ENCODE results near the gene CCDC184. TPM values are rescaled to one million over a fixed set of nuclear protein-coding genes. Genes with fewer than 3 reads are reported as not detected.

Gene CCDC184
- total RNA-seq, 1 experiment from 2014 or later = 1.4 TPM

DNA sequence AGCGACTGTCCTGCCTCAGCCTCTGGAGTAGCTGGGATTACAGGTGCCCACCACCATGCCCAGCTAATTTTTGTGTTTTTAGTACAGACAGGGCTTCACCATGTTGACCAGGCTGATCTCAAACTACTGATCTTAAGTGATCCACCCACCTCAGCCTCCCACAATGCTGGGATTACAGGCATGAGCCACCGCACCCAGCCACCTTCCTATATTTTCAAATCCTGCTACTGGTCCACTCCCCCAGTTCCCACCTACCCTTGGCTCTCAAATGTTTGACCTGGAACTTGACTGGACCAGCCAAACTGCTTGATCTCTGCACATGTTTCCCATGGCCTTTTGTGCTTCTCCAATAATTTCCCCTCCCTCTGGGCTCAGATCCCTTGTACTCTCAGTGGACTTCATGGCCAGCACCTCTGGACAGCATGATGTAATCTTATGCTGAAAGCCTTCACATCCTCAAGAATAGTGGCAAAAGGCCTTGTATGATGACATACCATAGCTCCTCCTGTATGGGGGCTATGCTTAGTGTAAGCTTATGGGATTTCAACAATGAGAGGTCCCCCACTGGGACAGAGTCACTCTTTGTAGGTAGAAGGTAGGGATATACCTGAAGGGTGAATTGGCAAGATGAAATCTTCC, 2.5 kb upstream of the CCDC184 start:
- Mint-ChIP-seq H3K36me3 (no peaks in the 10 kb centered on the region), H3K9me3 (no peaks in the 10 kb centered on the region), H3K4me1 (peaks cover 43% of the 10 kb centered on the region), H3K4me3 (no peak overlapping the region), H3K27ac (no peak overlapping the region), H3K27me3 (ENCODE audit: low read depth) (peaks cover 79% of the 10 kb centered on the region)
- ATAC-seq (no peak), DNase-seq (ENCODE audit: low spot score) (no peak)
- POLR2A ChIA-PET = no interaction called here
- TF ChIP-seq CREM (CRISPR knock-in tag; IDR thresholded peaks at IDR 0.05) (no peak), ZNF121 (CRISPR knock-in tag; IDR thresholded peaks at IDR 0.05) (no peak), SMAD3 (CRISPR knock-in tag; IDR thresholded peaks at IDR 0.05; ENCODE audit: borderline replicate concordance) (no peak), ZNF317 (CRISPR knock-in tag; IDR thresholded peaks at IDR 0.05; ENCODE audit: borderline replicate concordance, low read depth) (no peak), GABPB1 (CRISPR knock-in tag; IDR thresholded peaks at IDR 0.05) (no peak)
- TF ChIP-seq, protein P1, sequence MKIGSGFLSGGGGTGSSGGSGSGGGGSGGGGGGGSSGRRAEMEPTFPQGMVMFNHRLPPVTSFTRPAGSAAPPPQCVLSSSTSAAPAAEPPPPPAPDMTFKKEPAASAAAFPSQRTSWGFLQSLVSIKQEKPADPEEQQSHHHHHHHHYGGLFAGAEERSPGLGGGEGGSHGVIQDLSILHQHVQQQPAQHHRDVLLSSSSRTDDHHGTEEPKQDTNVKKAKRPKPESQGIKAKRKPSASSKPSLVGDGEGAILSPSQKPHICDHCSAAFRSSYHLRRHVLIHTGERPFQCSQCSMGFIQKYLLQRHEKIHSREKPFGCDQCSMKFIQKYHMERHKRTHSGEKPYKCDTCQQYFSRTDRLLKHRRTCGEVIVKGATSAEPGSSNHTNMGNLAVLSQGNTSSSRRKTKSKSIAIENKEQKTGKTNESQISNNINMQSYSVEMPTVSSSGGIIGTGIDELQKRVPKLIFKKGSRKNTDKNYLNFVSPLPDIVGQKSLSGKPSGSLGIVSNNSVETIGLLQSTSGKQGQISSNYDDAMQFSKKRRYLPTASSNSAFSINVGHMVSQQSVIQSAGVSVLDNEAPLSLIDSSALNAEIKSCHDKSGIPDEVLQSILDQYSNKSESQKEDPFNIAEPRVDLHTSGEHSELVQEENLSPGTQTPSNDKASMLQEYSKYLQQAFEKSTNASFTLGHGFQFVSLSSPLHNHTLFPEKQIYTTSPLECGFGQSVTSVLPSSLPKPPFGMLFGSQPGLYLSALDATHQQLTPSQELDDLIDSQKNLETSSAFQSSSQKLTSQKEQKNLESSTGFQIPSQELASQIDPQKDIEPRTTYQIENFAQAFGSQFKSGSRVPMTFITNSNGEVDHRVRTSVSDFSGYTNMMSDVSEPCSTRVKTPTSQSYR (CRISPR knock-in tag; IDR thresholded peaks at IDR 0.05) = no peak
- TF ChIP-seq, protein P2, sequence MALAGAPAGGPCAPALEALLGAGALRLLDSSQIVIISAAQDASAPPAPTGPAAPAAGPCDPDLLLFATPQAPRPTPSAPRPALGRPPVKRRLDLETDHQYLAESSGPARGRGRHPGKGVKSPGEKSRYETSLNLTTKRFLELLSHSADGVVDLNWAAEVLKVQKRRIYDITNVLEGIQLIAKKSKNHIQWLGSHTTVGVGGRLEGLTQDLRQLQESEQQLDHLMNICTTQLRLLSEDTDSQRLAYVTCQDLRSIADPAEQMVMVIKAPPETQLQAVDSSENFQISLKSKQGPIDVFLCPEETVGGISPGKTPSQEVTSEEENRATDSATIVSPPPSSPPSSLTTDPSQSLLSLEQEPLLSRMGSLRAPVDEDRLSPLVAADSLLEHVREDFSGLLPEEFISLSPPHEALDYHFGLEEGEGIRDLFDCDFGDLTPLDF (CRISPR knock-in tag; IDR thresholded peaks at IDR 0.05) = no peak
- TF ChIP-seq, protein P3, sequence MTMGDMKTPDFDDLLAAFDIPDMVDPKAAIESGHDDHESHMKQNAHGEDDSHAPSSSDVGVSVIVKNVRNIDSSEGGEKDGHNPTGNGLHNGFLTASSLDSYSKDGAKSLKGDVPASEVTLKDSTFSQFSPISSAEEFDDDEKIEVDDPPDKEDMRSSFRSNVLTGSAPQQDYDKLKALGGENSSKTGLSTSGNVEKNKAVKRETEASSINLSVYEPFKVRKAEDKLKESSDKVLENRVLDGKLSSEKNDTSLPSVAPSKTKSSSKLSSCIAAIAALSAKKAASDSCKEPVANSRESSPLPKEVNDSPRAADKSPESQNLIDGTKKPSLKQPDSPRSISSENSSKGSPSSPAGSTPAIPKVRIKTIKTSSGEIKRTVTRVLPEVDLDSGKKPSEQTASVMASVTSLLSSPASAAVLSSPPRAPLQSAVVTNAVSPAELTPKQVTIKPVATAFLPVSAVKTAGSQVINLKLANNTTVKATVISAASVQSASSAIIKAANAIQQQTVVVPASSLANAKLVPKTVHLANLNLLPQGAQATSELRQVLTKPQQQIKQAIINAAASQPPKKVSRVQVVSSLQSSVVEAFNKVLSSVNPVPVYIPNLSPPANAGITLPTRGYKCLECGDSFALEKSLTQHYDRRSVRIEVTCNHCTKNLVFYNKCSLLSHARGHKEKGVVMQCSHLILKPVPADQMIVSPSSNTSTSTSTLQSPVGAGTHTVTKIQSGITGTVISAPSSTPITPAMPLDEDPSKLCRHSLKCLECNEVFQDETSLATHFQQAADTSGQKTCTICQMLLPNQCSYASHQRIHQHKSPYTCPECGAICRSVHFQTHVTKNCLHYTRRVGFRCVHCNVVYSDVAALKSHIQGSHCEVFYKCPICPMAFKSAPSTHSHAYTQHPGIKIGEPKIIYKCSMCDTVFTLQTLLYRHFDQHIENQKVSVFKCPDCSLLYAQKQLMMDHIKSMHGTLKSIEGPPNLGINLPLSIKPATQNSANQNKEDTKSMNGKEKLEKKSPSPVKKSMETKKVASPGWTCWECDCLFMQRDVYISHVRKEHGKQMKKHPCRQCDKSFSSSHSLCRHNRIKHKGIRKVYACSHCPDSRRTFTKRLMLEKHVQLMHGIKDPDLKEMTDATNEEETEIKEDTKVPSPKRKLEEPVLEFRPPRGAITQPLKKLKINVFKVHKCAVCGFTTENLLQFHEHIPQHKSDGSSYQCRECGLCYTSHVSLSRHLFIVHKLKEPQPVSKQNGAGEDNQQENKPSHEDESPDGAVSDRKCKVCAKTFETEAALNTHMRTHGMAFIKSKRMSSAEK (CRISPR knock-in tag; IDR thresholded peaks at IDR 0.05; ENCODE audit: borderline replicate concordance) = no peak
- TF ChIP-seq, protein P4, sequence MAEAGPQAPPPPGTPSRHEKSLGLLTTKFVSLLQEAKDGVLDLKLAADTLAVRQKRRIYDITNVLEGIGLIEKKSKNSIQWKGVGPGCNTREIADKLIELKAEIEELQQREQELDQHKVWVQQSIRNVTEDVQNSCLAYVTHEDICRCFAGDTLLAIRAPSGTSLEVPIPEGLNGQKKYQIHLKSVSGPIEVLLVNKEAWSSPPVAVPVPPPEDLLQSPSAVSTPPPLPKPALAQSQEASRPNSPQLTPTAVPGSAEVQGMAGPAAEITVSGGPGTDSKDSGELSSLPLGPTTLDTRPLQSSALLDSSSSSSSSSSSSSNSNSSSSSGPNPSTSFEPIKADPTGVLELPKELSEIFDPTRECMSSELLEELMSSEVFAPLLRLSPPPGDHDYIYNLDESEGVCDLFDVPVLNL (CRISPR knock-in tag; IDR thresholded peaks at IDR 0.05; ENCODE audit: borderline replicate concordance, low read depth) = no peak
- CTCF ChIA-PET = interaction anchor here (1.2 kb wide), 2 partner anchors 17 to 276 kb away, joined by 3 to 6 read pairs; partner anchors contain the start of gene VDR

DNA sequence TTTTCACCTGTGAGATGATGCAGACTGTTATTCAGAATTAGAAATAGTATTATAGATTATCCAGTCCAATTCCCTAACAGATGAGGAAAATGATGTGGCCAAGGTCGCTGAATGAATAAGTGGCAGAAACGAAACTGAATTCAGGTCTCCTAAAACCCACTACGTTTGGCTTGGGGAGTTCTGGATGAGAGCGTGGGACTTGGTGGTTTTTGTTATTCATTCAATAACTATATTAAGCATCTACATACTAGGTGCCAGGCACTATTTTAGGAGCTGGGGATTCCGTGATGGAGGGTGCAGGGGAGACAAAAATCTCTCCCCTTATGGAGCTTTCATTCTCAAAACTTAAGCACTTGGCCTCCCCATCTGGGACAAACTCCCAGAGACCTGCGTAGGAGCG, 813 bp upstream of the CCDC184 start:
- ATAC-seq (no peak), DNase-seq (ENCODE audit: low spot score) (no peak)
- Mint-ChIP-seq H3K4me1 (peaks cover 29% of the 10 kb centered on the region), H3K27ac (no peak overlapping the region), H3K36me3 (no peaks in the 10 kb centered on the region), H3K4me3 (peak overlapping the region; percentile 81), H3K27me3 (ENCODE audit: low read depth) (peaks cover 95% of the 10 kb centered on the region), H3K9me3 (no peaks in the 10 kb centered on the region)
- CTCF ChIA-PET = interaction anchor here (0.8 to 2.4 kb wide), 21 partner anchors 9 to 436 kb away, joined by 3 to 23 read pairs (median 5); partner anchors contain the start of genes ASB8, PFKM, TMEM106C and VDR
- POLR2A ChIA-PET = interaction anchor here (1.0 to 1.6 kb wide), 4 partner anchors 15 to 369 kb away, joined by 3 to 7 read pairs (median 3); partner anchors contain the start of gene ASB8
- TF ChIP-seq JAZF1 (CRISPR knock-in tag; IDR thresholded peaks at IDR 0.05) (no peak), NR3C1 (CRISPR knock-in tag; conservative IDR thresholded peaks at IDR 0.05; ENCODE audit: low read depth) (no peak), FOXP1 (CRISPR knock-in tag; IDR thresholded peaks at IDR 0.05; ENCODE audit: borderline replicate concordance) (no peak), ELF4 (CRISPR knock-in tag; IDR thresholded peaks at IDR 0.05; ENCODE audit: low read depth) (no peak), ZNF219 (CRISPR knock-in tag; IDR thresholded peaks at IDR 0.05; ENCODE audit: borderline replicate concordance) (no peak), ZNF263 (CRISPR knock-in tag; IDR thresholded peaks at IDR 0.05; ENCODE audit: low read depth) (no peak)

Data from WTC11 (cell line).